ENCODE data around the gene FLVCR2. TPM values are rescaled to one million over a fixed set of nuclear protein-coding genes. Genes with fewer than 3 reads are reported as not detected.

Gene FLVCR2
- polyA plus RNA-seq, 1 of the 3 experiments (the other 2 are of a cell fraction) = 0.05 TPM

GRCh38 chr14:75566321-75566720 lies 12.1 kb upstream of the FLVCR2 start:
- peaks cover 26% of the 10 kb centered on the region; the same call in 1 of the 2 replicates for H3K27me3 ChIP-seq (ENCODE audit: insufficient read depth)
- H3K9me3 ChIP-seq = no peaks in the 10 kb centered on the region
- DNase-seq = no peak
- no peak overlapping the region for H3K4me2 ChIP-seq
- H3K4me3 ChIP-seq (ENCODE audit: low read depth in 2 of 2, low read length in 1 of 2) = no peak overlapping the region
- no peaks in the 10 kb centered on the region for H3K79me2 ChIP-seq (ENCODE audit: insufficient read depth)
- H4K20me1 ChIP-seq (ENCODE audit: insufficient read depth) = no peaks in the 10 kb centered on the region
- ChIA-PET CTCF (interaction anchor here (0.5 to 2.0 kb wide), 4 partner anchors 11 to 188 kb away, joined by 3 to 17 read pairs (median 6); no protein-coding TSS in a partner anchor), POLR2A (no interaction called here)
- H3F3A ChIP-seq (replicated peaks; ENCODE audit: insufficient read depth) = no peaks in the 10 kb centered on the region
- no peaks in the 10 kb centered on the region for H3K36me3 ChIP-seq (replicated peaks in 1 of 2; ENCODE audit: control insufficient read depth in 1 of 2, insufficient read depth in 2 of 2, low read length in 1 of 2)
- 68% methylated on average over 4 of the region's 4 CpGs for WGBS (ENCODE audit: low lambda C conversion rate)
- H3K9me2 ChIP-seq = no peaks in the 10 kb centered on the region
- H3K27ac ChIP-seq (ENCODE audit: low read depth in 2 of 2, low read length in 1 of 2) = no peak overlapping the region
- no peak overlapping the region for H2AFZ ChIP-seq (ENCODE audit: low read depth)
- TF ChIP-seq MXI1 (IDR thresholded peaks at IDR 0.05; ENCODE audit: low read depth, low read length) (no peak), RFX5 (IDR thresholded peaks at IDR 0.05; ENCODE audit: low read length) (no peak), RXRA (IDR thresholded peaks at IDR 0.05; ENCODE audit: borderline replicate concordance, low read depth) (no peak), USF1 (IDR thresholded peaks at IDR 0.05; ENCODE audit: borderline replicate concordance, low read depth) (no peak), RAD21 (IDR thresholded peaks at IDR 0.05; ENCODE audit: low read length) (no peak), SMC3 (IDR thresholded peaks at IDR 0.05; ENCODE audit: low read depth, low read length) (no peak), POLR2AphosphoS5 (IDR thresholded peaks at IDR 0.05; ENCODE audit: low read depth, low read length) (no peak)
- H3K9ac ChIP-seq = no peak overlapping the region
- no peaks in the 10 kb centered on the region for H3K4me1 ChIP-seq (ENCODE audit: control insufficient read depth in 1 of 2, insufficient read depth in 2 of 2, low read depth in 1 of 2, low read length in 1 of 2)

GRCh38 chr14:75566752-75567151 lies 11.7 kb upstream of the FLVCR2 start:
- Histone ChIP-seq H3K9me2 (no peaks in the 10 kb centered on the region), H3K27me3 (ENCODE audit: insufficient read depth) (peaks cover 26% of the 10 kb centered on the region; the same call in 1 of the 2 replicates), H3K36me3 (replicated peaks in 1 of 2; ENCODE audit: control insufficient read depth in 1 of 2, insufficient read depth in 2 of 2, low read length in 1 of 2) (no peaks in the 10 kb centered on the region), H3K9ac (no peak overlapping the region), H3K4me1 (ENCODE audit: control insufficient read depth in 1 of 2, insufficient read depth in 2 of 2, low read depth in 1 of 2, low read length in 1 of 2) (no peaks in the 10 kb centered on the region), H2AFZ (ENCODE audit: low read depth) (no peak overlapping the region), H3K9me3 (no peaks in the 10 kb centered on the region), H3F3A (replicated peaks; ENCODE audit: insufficient read depth) (no peaks in the 10 kb centered on the region), H3K4me2 (no peak overlapping the region), H3K4me3 (ENCODE audit: low read depth in 2 of 2, low read length in 1 of 2) (no peak overlapping the region), H3K27ac (ENCODE audit: low read depth in 2 of 2, low read length in 1 of 2) (no peak overlapping the region), H3K79me2 (ENCODE audit: insufficient read depth) (no peaks in the 10 kb centered on the region), H4K20me1 (ENCODE audit: insufficient read depth) (no peaks in the 10 kb centered on the region)
- CTCF ChIA-PET = interaction anchor here (0.5 to 2.0 kb wide), 4 partner anchors 11 to 189 kb away, joined by 3 to 17 read pairs (median 6); no protein-coding TSS in a partner anchor
- POLR2A ChIA-PET = no interaction called here
- no peak for DNase-seq
- TF ChIP-seq RCOR1 (IDR thresholded peaks at IDR 0.05; ENCODE audit: low read length) (no peak), ELF1 (IDR thresholded peaks at IDR 0.05) (no peak), JUND (IDR thresholded peaks at IDR 0.05) (no peak), RXRA (IDR thresholded peaks at IDR 0.05; ENCODE audit: borderline replicate concordance, low read depth) (no peak), REST (IDR thresholded peaks at IDR 0.05; ENCODE audit: low read depth, low read length) (no peak), EZH2phosphoT487 (IDR thresholded peaks at IDR 0.05; ENCODE audit: borderline replicate concordance, low read depth) (no peak), GATA2 (CRISPR knock-in tag; IDR thresholded peaks at IDR 0.05) (no peak), TAF1 (IDR thresholded peaks at IDR 0.05; ENCODE audit: borderline replicate concordance, low read depth, low read length) (no peak), CHD2 (IDR thresholded peaks at IDR 0.05; ENCODE audit: low read length, partially characterized antibody) (no peak), RFX5 (IDR thresholded peaks at IDR 0.05; ENCODE audit: low read length) (no peak), TEAD4 (IDR thresholded peaks at IDR 0.05; ENCODE audit: borderline replicate concordance, insufficient read depth) (no peak), USF2 (IDR thresholded peaks at IDR 0.05; ENCODE audit: borderline replicate concordance, low read depth, low read length) (no peak), MEF2A (IDR thresholded peaks at IDR 0.05; ENCODE audit: borderline replicate concordance, low read depth) (no peak)
- 67% methylated on average over 8 of the region's 8 CpGs for WGBS (ENCODE audit: low lambda C conversion rate)

Measured in SK-N-SH (cell line).